ENCODE data around the gene RIN1. TPM values are rescaled to one million over a fixed set of nuclear protein-coding genes. Genes with fewer than 3 reads are reported as not detected.

The RIN1 gene
- total RNA-seq, 1 experiment from 2014 or later: 11.7 TPM

- H3K4me3 ChIP-seq (ENCODE audit: low read depth, low read length): peak overlapping the region; percentile 59
- peaks cover 3% of the 10 kb centered on the region; the same call in 1 of the 2 replicates for H3K36me3 ChIP-seq (ENCODE audit: control insufficient read depth, insufficient read depth, low read length)
- peaks cover 6% of the 10 kb centered on the region for H3K27me3 Mint-ChIP-seq (ENCODE audit: insufficient read depth, unreplicated experiment)
- H3K4me1 ChIP-seq: peaks cover 23% of the 10 kb centered on the region
- intact Hi-C loops (cut with micrococcal nuclease; ENCODE audit: unreplicated experiment): loop anchor here (1.0 to 2.0 kb wide), 3 partner anchors 21 to 47 kb away; partner anchors contain the start of genes RAB1B and RIN1
- H3K27me3 ChIP-seq (replicated peaks; ENCODE audit: control insufficient read depth, insufficient read depth, low read length): no peaks in the 10 kb centered on the region; the same call in 1 of the 2 replicates
- H3K4me1 Mint-ChIP-seq (ENCODE audit: low read depth, unreplicated experiment): peaks cover 22% of the 10 kb centered on the region
- ChIA-PET CTCF (interaction anchor here (0.5 to 2.6 kb wide), 17 partner anchors 22 to 439 kb away, joined by 3 to 43 read pairs (median 3); partner anchors contain the start of genes DPP3, FIBP, MRPL11 and MUS81), POLR2A (interaction anchor here (0.5 to 1.9 kb wide), 18 partner anchors 8 to 411 kb away, joined by 3 to 34 read pairs (median 4); partner anchors contain the start of genes BRMS1, DPP3, MRPL11 and RBM4)
- peak; percentile 89 to 91 for DNase-seq
- peaks cover 27% of the 10 kb centered on the region for H3K36me3 Mint-ChIP-seq (ENCODE audit: insufficient read depth, unreplicated experiment)
- H3K4me3 Mint-ChIP-seq (ENCODE audit: unreplicated experiment): peak overlapping the region; percentile 87
- TF ChIP-seq, protein P1, sequence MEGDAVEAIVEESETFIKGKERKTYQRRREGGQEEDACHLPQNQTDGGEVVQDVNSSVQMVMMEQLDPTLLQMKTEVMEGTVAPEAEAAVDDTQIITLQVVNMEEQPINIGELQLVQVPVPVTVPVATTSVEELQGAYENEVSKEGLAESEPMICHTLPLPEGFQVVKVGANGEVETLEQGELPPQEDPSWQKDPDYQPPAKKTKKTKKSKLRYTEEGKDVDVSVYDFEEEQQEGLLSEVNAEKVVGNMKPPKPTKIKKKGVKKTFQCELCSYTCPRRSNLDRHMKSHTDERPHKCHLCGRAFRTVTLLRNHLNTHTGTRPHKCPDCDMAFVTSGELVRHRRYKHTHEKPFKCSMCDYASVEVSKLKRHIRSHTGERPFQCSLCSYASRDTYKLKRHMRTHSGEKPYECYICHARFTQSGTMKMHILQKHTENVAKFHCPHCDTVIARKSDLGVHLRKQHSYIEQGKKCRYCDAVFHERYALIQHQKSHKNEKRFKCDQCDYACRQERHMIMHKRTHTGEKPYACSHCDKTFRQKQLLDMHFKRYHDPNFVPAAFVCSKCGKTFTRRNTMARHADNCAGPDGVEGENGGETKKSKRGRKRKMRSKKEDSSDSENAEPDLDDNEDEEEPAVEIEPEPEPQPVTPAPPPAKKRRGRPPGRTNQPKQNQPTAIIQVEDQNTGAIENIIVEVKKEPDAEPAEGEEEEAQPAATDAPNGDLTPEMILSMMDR (IDR thresholded peaks at IDR 0.05; ENCODE audit: insufficient read depth in 1 of 2, low read depth in 1 of 2, low read length in 1 of 2, severe bottlenecking in 1 of 2, unreplicated experiment in 1 of 2): no peak
- H3K27ac Mint-ChIP-seq (ENCODE audit: unreplicated experiment): peak overlapping the region; percentile 94
- H3K9me3 ChIP-seq: no peaks in the 10 kb centered on the region
- TSS peak; percentile 91 for BruUV-seq (replicated peaks)
- H3K9me3 Mint-ChIP-seq (ENCODE audit: unreplicated experiment): no peaks in the 10 kb centered on the region
Measured at GRCh38 chr11:66289548-66290329, 46.5 kb downstream of the RIN1 start.

DNA sequence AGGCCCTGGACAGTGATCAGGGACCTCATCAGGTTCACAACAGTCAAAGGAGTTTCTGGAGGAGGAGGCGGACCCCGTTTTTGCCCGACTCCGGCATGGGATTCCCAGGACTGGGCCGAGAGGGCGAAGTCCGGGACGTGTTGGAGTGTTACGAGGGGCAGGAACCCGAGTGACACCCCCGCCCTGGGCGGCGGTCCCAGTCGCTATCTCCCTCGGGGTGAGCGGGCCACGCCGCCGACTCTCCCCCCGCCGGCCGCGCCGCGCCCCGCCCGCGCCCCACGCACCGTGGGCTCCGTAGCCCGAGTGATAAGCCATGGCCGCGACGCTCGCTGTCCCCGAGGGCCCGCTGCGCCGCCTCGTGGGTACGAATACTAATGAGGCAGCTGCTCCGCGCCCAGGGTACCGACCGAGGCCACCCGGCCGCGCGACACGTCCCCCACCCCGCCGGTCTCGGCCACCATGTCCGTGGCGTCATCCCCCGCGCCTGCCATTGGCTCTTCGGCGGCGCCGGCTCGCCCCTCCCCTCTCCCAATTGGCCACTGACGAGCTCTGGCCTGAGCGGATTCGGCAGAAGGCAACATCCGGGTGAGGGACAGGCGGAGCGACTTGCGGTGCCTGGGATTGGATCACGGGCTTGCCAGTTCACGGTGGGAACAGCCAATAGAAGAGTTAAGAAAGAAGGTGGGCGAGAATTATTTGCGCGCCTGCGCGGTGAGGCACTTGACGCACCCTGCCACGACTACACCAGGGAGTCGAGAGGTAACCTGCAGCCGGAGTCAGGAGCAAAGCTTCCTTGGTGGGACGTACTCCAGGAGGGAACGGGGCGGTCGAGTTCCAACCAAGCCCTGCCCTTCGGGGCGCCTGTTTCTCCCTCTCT, 47.3 kb downstream of the RIN1 start, which contains the start of gene YIF1A:
Gene YIF1A (minus strand): TSS at position 473 of the 877 bp plus-strand sequence. CDS start 158 bp downstream, at position 315.
- H3K4me1 ChIP-seq: peaks cover 23% of the 10 kb centered on the region
- DNase-seq: peak; percentile 99 to 100
- Mint-ChIP-seq H3K27me3 (ENCODE audit: insufficient read depth, unreplicated experiment) (peaks cover 6% of the 10 kb centered on the region), H3K36me3 (ENCODE audit: insufficient read depth, unreplicated experiment) (peaks cover 21% of the 10 kb centered on the region), H3K4me3 (ENCODE audit: unreplicated experiment) (peak within 1 kb of the TSS; percentile 87), H3K9me3 (ENCODE audit: unreplicated experiment) (no peaks in the 10 kb centered on the region), H3K4me1 (ENCODE audit: low read depth, unreplicated experiment) (peaks cover 22% of the 10 kb centered on the region), H3K27ac (ENCODE audit: unreplicated experiment) (peak within 1 kb of the TSS; percentile 94)
- intact Hi-C loops (cut with micrococcal nuclease; ENCODE audit: unreplicated experiment): loop anchor here (1.0 to 2.0 kb wide), 3 partner anchors 21 to 47 kb away; partner anchors contain the start of genes RAB1B and RIN1
- no peaks in the 10 kb centered on the region; the same call in 1 of the 2 replicates for H3K27me3 ChIP-seq (replicated peaks; ENCODE audit: control insufficient read depth, insufficient read depth, low read length)
- CTCF ChIA-PET: interaction anchor here (0.5 to 2.6 kb wide), 18 partner anchors 21 to 696 kb away, joined by 3 to 43 read pairs (median 4); partner anchors contain the start of genes DPP3, FIBP, MRPL11 and MUS81
- TF ChIP-seq, protein P1 (IDR thresholded peaks at IDR 0.05; ENCODE audit: insufficient read depth in 1 of 2, low read depth in 1 of 2, low read length in 1 of 2, severe bottlenecking in 1 of 2, unreplicated experiment in 1 of 2): peak in 1 of 2 experiments; percentile 25
- POLR2A ChIA-PET: interaction anchor here (0.5 to 1.9 kb wide), 20 partner anchors 9 to 410 kb away, joined by 3 to 34 read pairs (median 4); partner anchors contain the start of genes BRMS1, DPP3, MRPL11 and RBM4
- H3K9me3 ChIP-seq: no peaks in the 10 kb centered on the region
- H3K36me3 ChIP-seq (ENCODE audit: control insufficient read depth, insufficient read depth, low read length): peaks cover 5% of the 10 kb centered on the region; the same call in 1 of the 2 replicates
- peak within 1 kb of the TSS; percentile 63 for H3K4me3 ChIP-seq (ENCODE audit: low read depth, low read length)
- no TSS peak for BruUV-seq (replicated peaks)

All from Caco-2 (cell line).